ENCODE results near the gene CCDC68.

GRCh38 chr18:54888378-54888777, 70.9 kb downstream of the CCDC68 start:
- no peak for TF ChIP-seq CTCF (conservative IDR thresholded peaks at IDR 0.05; ENCODE audit: low read depth, low read length)
- TF ChIP-seq EZH2phosphoT487 (IDR thresholded peaks at IDR 0.05; ENCODE audit: borderline replicate concordance, low read length), result no peak
- no peak for TF ChIP-seq EZH2 (IDR thresholded peaks at IDR 0.05; ENCODE audit: low read length, unreplicated experiment)
